GM23338 (cell line): ENCODE results near the gene RPL10. TPM values are rescaled to one million over a fixed set of nuclear protein-coding genes. Genes with fewer than 3 reads are reported as not detected.
A peak's percentile ranks its signal among the peaks of the same experiment; 100 is the strongest.

ENCODE experiments used
- ATAC-seq: fragments of 200-7000 bp; cut with Tn5 transposase; 3 replicates; pipeline ENCODE4 v1.9.1; 2020
- DNase-seq: peaks from one replicate; pipeline ENCODE4 v3.0.0-alpha.2; 2015; ENCODE audit warnings: low spot score
- H2AFZ ChIP-seq: fragments of 200-600 bp; sonication (generic); 2 replicates; pipeline ENCODE4 v1.8.0; 2016; ENCODE audit warnings: antibody characterized with exemption, mild to moderate bottlenecking, moderate library complexity
- H3F3A ChIP-seq: fragments of 200-600 bp; sonication (generic); replicated peaks from 2 replicates; pipeline ENCODE4 v1.8.0; 2017; ENCODE audit warnings: antibody characterized with exemption, mixed run types, low read depth
- H3K27ac ChIP-seq: fragments of 200-600 bp; sonication (generic); 2 replicates; pipeline ENCODE4 v1.6.1; 2016; ENCODE audit warnings: low read depth
- H3K27me3 ChIP-seq: fragments of 200-600 bp; sonication (generic); 2 replicates; pipeline ENCODE4 v1.8.0; 2016; ENCODE audit warnings: mild to moderate bottlenecking, mixed run types, moderate library complexity; ENCODE audit not compliant: insufficient read depth
- H3K36me3 ChIP-seq: fragments of 200-600 bp; sonication (generic); 2 replicates; pipeline ENCODE4 v1.8.0; 2016; ENCODE audit warnings: mild to moderate bottlenecking; ENCODE audit not compliant: insufficient read depth
- H3K4me1 ChIP-seq: fragments of 200-600 bp; sonication (generic); 2 replicates; pipeline ENCODE4 v1.8.0; 2016; ENCODE audit warnings: mild to moderate bottlenecking, moderate library complexity; ENCODE audit not compliant: insufficient read depth
- H3K4me2 ChIP-seq: fragments of 200-600 bp; sonication (generic); 2 replicates; pipeline ENCODE4 v1.7.1; 2017; ENCODE audit warnings: mixed run types
- H3K4me3 ChIP-seq: fragments of 200-600 bp; sonication (generic); 2 replicates; pipeline ENCODE4 v1.6.1; 2016; ENCODE audit warnings: mixed run types
- H3K79me2 ChIP-seq: fragments of 200-600 bp; sonication (generic); replicated peaks from 2 replicates; pipeline ENCODE4 v1.8.0; 2017; ENCODE audit warnings: mild to moderate bottlenecking; ENCODE audit not compliant: insufficient read depth
- H3K9me2 ChIP-seq: fragments of 200-600 bp; sonication (generic); 2 replicates; pipeline ENCODE4 v1.8.0; 2017; ENCODE audit not compliant: insufficient read depth
- H4K20me1 ChIP-seq: fragments of 200-600 bp; sonication (generic); replicated peaks from 2 replicates; pipeline ENCODE4 v1.8.0; 2017; ENCODE audit warnings: mild to moderate bottlenecking; ENCODE audit not compliant: insufficient read depth
- H3K27ac Mint-ChIP-seq: 2 replicates; pipeline ENCODE4 v1.8.0; 2020; ENCODE audit warnings: inconsistent platforms, mild to moderate bottlenecking, moderate library complexity, mixed read lengths
- H3K27me3 Mint-ChIP-seq: 3 replicates; pipeline ENCODE4 v1.8.0; 2022; ENCODE audit warnings: low read depth, mild to moderate bottlenecking, moderate library complexity, mixed read lengths, inconsistent platforms; ENCODE audit not compliant: insufficient read depth, poor library complexity
- H3K36me3 Mint-ChIP-seq: 3 replicates; pipeline ENCODE4 v1.8.0; 2021; ENCODE audit warnings: low read depth, mild to moderate bottlenecking, inconsistent platforms, moderate library complexity, mixed read lengths
- H3K4me1 Mint-ChIP-seq: 3 replicates; pipeline ENCODE4 v1.8.0; 2020; ENCODE audit warnings: mild to moderate bottlenecking, inconsistent platforms, mixed read lengths
- H3K4me3 Mint-ChIP-seq: 3 replicates; pipeline ENCODE4 v1.8.0; 2021; ENCODE audit warnings: moderate library complexity, mild to moderate bottlenecking, inconsistent platforms, mixed read lengths
- H3K9me3 Mint-ChIP-seq: 3 replicates; pipeline ENCODE4 v1.8.0; 2020; ENCODE audit warnings: moderate library complexity, mild to moderate bottlenecking, inconsistent platforms, mixed read lengths
- CREB1 ChIP-seq: fragments of 250-450 bp; sonication (Bioruptor Pico); IDR thresholded peaks from 2 replicates; pipeline ENCODE4 v1.5.0; 2020; ENCODE audit warnings: low read depth, mild to moderate bottlenecking, moderate library complexity
- CTCF ChIP-seq, 2 experiments: fragments of 200-600 bp in 1 of 2; sonication (generic) in 1 of 2; conservative IDR thresholded peaks; 2 replicates each; pipeline versions ENCODE4 v1.5.1 to v1.6.1; 2016 to 2017; ENCODE audit warnings: antibody characterized with exemption in 2 of 2, low read depth in 2 of 2, mild to moderate bottlenecking in 2 of 2, moderate library complexity in 1 of 2
- ETS1 ChIP-seq: IDR thresholded peaks from 2 replicates; pipeline ENCODE4 v1.6.1; 2016; ENCODE audit warnings: antibody characterized with exemption
- EZH2 ChIP-seq: fragments of 200-600 bp; sonication (generic); IDR thresholded peaks from one replicate; pipeline ENCODE4 v1.8.0; 2017; ENCODE audit warnings: antibody characterized with exemption, mild to moderate bottlenecking, low read depth; ENCODE audit not compliant: unreplicated experiment
- EZH2phosphoT487 ChIP-seq: fragments of 200-600 bp; sonication (generic); IDR thresholded peaks from one replicate; pipeline ENCODE4 v1.8.1; 2018; ENCODE audit warnings: antibody characterized with exemption; ENCODE audit not compliant: unreplicated experiment
- JUNB ChIP-seq: IDR thresholded peaks from one replicate; pipeline ENCODE4 v1.6.1; 2016; ENCODE audit warnings: antibody characterized with exemption; ENCODE audit not compliant: unreplicated experiment
- NANOG ChIP-seq: IDR thresholded peaks from 2 replicates; pipeline ENCODE4 v1.6.1; 2016; ENCODE audit warnings: antibody characterized with exemption, borderline replicate concordance
- POLR2AphosphoS5 ChIP-seq: IDR thresholded peaks from 2 replicates; pipeline ENCODE4 v1.6.1; 2016; ENCODE audit warnings: antibody characterized with exemption, low read depth
- REST ChIP-seq: IDR thresholded peaks from one replicate; pipeline ENCODE4 v1.6.1; 2018; ENCODE audit warnings: antibody characterized with exemption; ENCODE audit not compliant: unreplicated experiment
- STAT1 ChIP-seq: IDR thresholded peaks from one replicate; pipeline ENCODE4 v1.6.1; 2016; ENCODE audit warnings: antibody characterized with exemption; ENCODE audit not compliant: unreplicated experiment
- ZNF114 ChIP-seq: fragments of 250-450 bp; sonication (Bioruptor Pico); IDR thresholded peaks from 2 replicates; pipeline ENCODE4 v1.5.0; 2020; ENCODE audit warnings: mild to moderate bottlenecking, moderate library complexity
- ZNF331 ChIP-seq: fragments of 250-450 bp; sonication (Bioruptor Pico); IDR thresholded peaks from 2 replicates; pipeline ENCODE4 v1.5.0; 2020; ENCODE audit warnings: low read depth, mild to moderate bottlenecking, moderate library complexity
- ZNF462 ChIP-seq: fragments of 250-450 bp; sonication (Bioruptor Pico); IDR thresholded peaks from 2 replicates; pipeline ENCODE4 v1.5.0; 2020; ENCODE audit warnings: mild to moderate bottlenecking, moderate library complexity
- polyA plus RNA-seq: library from polyadenylated mRNA; unstranded; fragments of >200 nt; fragmentation: Nextera tagmentation; extraction: Ambion mirVana; gene quantifications from 2 replicates; pipeline ENCODE4 v1.2.1, GENCODE V29; 2016
- total RNA-seq: library from RNA; depleted of rRNA; stranded (reverse); fragments of >200 nt; shearing (Covaris generic); gene quantifications from 2 replicates; pipeline ENCODE4 v1.2.3, GENCODE V29; 2014

Gene RPL10
- total and polyA plus RNA-seq, 2 experiments from 2014 or later, result 1,696 to 4,929 TPM

GRCh38 chrX:154380787-154381186 is 17.4 kb upstream of the RPL10 start:
- H4K20me1 ChIP-seq, result no peaks in the 10 kb centered on the region
- Mint-ChIP-seq H3K36me3 (peaks cover 20% of the 10 kb centered on the region), H3K9me3 (no peaks in the 10 kb centered on the region), H3K4me3 (peak overlapping the region; percentile 87), H3K4me1 (peaks cover 18% of the 10 kb centered on the region), H3K27ac (peak overlapping the region; percentile 97), H3K27me3 (peaks cover 12% of the 10 kb centered on the region)
- peaks cover 11% of the 10 kb centered on the region for H3K79me2 ChIP-seq
- H3K36me3 ChIP-seq, result no peaks in the 10 kb centered on the region
- H3K4me1 ChIP-seq, result peaks cover 4% of the 10 kb centered on the region; the same call in 1 of the 2 replicates
- H2AFZ ChIP-seq, result no peak overlapping the region
- H3K27me3 ChIP-seq, result no peaks in the 10 kb centered on the region
- H3F3A ChIP-seq, result no peaks in the 10 kb centered on the region
- peak overlapping the region; percentile 75 for H3K4me3 ChIP-seq
- peak overlapping the region; percentile 97 for H3K27ac ChIP-seq
- H3K9me2 ChIP-seq, result no peaks in the 10 kb centered on the region
- no peak for TF ChIP-seq EZH2phosphoT487
- no peak for TF ChIP-seq POLR2AphosphoS5
- TF ChIP-seq ZNF462 (CRISPR knock-in tag), result no peak
- no peak for TF ChIP-seq CTCF (conservative IDR thresholded peaks at IDR 0.05; ENCODE audit: low read depth in 2 of 2)
- TF ChIP-seq ETS1, result no peak
- TF ChIP-seq EZH2, result no peak
- no peak for TF ChIP-seq CREB1 (CRISPR knock-in tag)
- no peak for TF ChIP-seq NANOG
- TF ChIP-seq STAT1, result no peak
- TF ChIP-seq ZNF331 (CRISPR knock-in tag), result no peak
- no peak for TF ChIP-seq JUNB
- no peak for TF ChIP-seq ZNF114 (CRISPR knock-in tag)
- no peak for TF ChIP-seq REST
- DNase-seq (no peak), ATAC-seq (no peak)
- peak overlapping the region; percentile 80; the same call in 1 of the 2 replicates for H3K4me2 ChIP-seq
